Germinal center (tissue), 1 donor: ENCODE results near the gene HS3ST5.
"Not testable (repeated sequence)": the region's sequence is repeated elsewhere in the genome, so short reads cannot be mapped to it uniquely, and the experiment has no call there.

Experiments
- DNase-seq: peaks from one replicate; pipeline ENCODE4 v3.0.0; 2012; ENCODE audit warnings: mixed read lengths, low spot score

The HS3ST5 gene

GRCh38 chr6:114151064-114151690, 191.6 kb downstream of the HS3ST5 start:
- no peak for DNase-seq

- DNase-seq: not testable (repeated sequence)
These were observed 193.6 kb downstream of the HS3ST5 start for GRCh38 chr6:114149182-114149581.

GRCh38 chr6:114144887-114145851, 197.7 kb downstream of the HS3ST5 start:
- DNase-seq: no peak

- DNase-seq: no peak
These were observed 200.6 kb downstream of the HS3ST5 start for GRCh38 chr6:114142258-114142657.

- DNase-seq: no peak
These were observed 202.4 kb downstream of the HS3ST5 start for GRCh38 chr6:114140416-114140815.

- DNase-seq: no peak
These were observed 204.1 kb downstream of the HS3ST5 start for GRCh38 chr6:114138577-114139248.

- DNase-seq: no peak
These were observed 207.4 kb downstream of the HS3ST5 start for GRCh38 chr6:114135363-114135971.

GRCh38 chr6:114133816-114134215, 209.0 kb downstream of the HS3ST5 start:
- DNase-seq: no peak

GRCh38 chr6:114131945-114132344, 210.9 kb downstream of the HS3ST5 start:
- DNase-seq: no peak

- no peak for DNase-seq
These were observed 217.2 kb downstream of the HS3ST5 start for GRCh38 chr6:114125576-114125975.

- DNase-seq: no peak
These were observed 220.7 kb downstream of the HS3ST5 start for GRCh38 chr6:114121913-114122662.

GRCh38 chr6:114119056-114119455, 223.8 kb downstream of the HS3ST5 start:
- no peak for DNase-seq

GRCh38 chr6:114115652-114116051, 227.2 kb downstream of the HS3ST5 start:
- DNase-seq: no peak

- DNase-seq: peak; percentile 7
These were observed 234.5 kb downstream of the HS3ST5 start for GRCh38 chr6:114108119-114109002.

GRCh38 chr6:114106020-114106419, 236.8 kb downstream of the HS3ST5 start:
- DNase-seq: no peak

GRCh38 chr6:114101255-114101654, 241.6 kb downstream of the HS3ST5 start:
- DNase-seq: no peak

- no peak for DNase-seq
These were observed 242.4 kb downstream of the HS3ST5 start for GRCh38 chr6:114100215-114100994.

- DNase-seq: peak; percentile 10
These were observed 246.2 kb downstream of the HS3ST5 start for GRCh38 chr6:114096561-114097172.

- no peak for DNase-seq
These were observed 249.9 kb downstream of the HS3ST5 start for GRCh38 chr6:114092943-114093342.
